Measurements from ENCODE around the gene COL18A1.
"Not testable (repeated sequence)": the region's sequence is repeated elsewhere in the genome, so short reads cannot be mapped to it uniquely, and the experiment has no call there.

Gene COL18A1

DNA sequence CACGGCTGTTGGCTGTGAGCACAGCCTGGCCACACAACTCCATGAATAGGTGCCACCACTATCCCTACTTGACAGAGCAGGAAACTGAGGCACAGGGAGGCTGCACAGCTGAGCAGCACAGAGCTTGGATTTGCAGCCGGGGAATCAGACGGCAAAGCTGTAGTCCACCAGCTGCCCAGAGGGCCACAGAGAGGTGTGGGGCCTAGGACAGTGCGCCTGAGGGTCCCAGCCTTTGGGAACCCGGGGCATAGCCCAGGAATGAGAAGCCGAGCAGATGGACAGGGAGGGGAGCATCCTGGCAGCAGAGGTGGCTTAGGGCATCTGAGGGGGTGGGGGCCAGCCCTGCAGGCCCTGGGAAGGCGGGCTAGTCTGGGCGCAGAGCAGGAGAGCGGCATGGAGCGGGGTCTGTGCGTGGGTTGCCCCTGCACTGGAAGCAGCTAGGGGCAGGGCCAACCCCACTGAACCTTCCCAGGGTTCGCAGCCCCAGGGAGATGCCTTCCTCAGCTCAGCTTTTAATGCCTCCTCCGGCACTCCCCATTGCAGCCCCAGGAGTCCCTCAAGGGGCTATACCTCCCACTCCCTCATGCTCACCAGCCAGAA, 46.2 kb upstream of the COL18A1 start:
- DNase-seq (ENCODE audit: low spot score): no peak
- TF ChIP-seq, protein P1, sequence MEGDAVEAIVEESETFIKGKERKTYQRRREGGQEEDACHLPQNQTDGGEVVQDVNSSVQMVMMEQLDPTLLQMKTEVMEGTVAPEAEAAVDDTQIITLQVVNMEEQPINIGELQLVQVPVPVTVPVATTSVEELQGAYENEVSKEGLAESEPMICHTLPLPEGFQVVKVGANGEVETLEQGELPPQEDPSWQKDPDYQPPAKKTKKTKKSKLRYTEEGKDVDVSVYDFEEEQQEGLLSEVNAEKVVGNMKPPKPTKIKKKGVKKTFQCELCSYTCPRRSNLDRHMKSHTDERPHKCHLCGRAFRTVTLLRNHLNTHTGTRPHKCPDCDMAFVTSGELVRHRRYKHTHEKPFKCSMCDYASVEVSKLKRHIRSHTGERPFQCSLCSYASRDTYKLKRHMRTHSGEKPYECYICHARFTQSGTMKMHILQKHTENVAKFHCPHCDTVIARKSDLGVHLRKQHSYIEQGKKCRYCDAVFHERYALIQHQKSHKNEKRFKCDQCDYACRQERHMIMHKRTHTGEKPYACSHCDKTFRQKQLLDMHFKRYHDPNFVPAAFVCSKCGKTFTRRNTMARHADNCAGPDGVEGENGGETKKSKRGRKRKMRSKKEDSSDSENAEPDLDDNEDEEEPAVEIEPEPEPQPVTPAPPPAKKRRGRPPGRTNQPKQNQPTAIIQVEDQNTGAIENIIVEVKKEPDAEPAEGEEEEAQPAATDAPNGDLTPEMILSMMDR (IDR thresholded peaks at IDR 0.05; ENCODE audit: borderline replicate concordance, control extremely low read depth, extremely low read depth, insufficient read depth, missing control alignments): no peak
- in situ Hi-C loops (cut with MboI; ENCODE audit: low sequenced_read_pairs, unreplicated experiment): no loop called here

- no peak for DNase-seq (ENCODE audit: low spot score)
- TF ChIP-seq, protein P1 (IDR thresholded peaks at IDR 0.05; ENCODE audit: borderline replicate concordance, control extremely low read depth, extremely low read depth, insufficient read depth, missing control alignments): no peak
- in situ Hi-C loops (cut with MboI; ENCODE audit: low sequenced_read_pairs, unreplicated experiment): no loop called here
Observed at GRCh38 chr21:45359451-45360217, 45.3 kb upstream of the COL18A1 start.

GRCh38 chr21:45361033-45361997, 43.6 kb upstream of the COL18A1 start:
- in situ Hi-C loops (cut with MboI; ENCODE audit: low sequenced_read_pairs, unreplicated experiment): no loop called here
- no peak for DNase-seq (ENCODE audit: low spot score)
- TF ChIP-seq, protein P1 (IDR thresholded peaks at IDR 0.05; ENCODE audit: borderline replicate concordance, control extremely low read depth, extremely low read depth, insufficient read depth, missing control alignments): no peak

DNA sequence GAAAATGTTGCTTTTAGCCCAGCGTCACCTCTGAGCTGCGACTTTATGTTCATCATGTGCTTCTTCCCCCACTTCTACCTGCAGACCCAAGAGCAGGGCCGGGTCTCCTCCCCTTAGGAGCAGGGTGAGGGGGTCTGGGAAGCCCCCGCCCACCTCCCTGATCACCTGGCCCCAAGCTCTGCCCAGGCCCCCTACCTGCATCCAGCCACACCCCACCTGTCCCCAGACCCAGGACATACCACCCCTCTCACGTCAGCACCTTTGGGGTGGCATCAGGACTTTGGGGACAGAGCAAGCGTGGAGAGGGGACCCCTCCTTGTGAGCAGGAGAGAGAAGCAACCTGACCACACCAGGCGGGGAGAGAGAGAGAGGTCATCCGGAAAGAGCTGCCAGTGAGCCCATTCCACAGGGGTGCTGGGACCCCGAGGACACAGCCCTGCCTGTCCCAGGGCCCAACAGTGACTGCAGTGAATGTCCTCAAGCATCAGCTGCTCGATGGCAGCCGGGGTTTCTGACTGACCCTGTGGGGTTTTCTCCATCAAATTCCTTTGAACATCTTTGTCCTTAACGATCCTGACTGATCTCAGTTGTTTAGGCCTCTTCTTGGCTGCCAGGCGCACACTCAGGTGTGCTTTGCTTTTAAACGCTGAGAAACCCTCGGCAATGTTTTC, 42.8 kb upstream of the COL18A1 start:
- in situ Hi-C loops (cut with MboI; ENCODE audit: low sequenced_read_pairs, unreplicated experiment): no loop called here
- TF ChIP-seq, protein P1 (IDR thresholded peaks at IDR 0.05; ENCODE audit: borderline replicate concordance, control extremely low read depth, extremely low read depth, insufficient read depth, missing control alignments): no peak
- no peak for DNase-seq (ENCODE audit: low spot score)

DNA sequence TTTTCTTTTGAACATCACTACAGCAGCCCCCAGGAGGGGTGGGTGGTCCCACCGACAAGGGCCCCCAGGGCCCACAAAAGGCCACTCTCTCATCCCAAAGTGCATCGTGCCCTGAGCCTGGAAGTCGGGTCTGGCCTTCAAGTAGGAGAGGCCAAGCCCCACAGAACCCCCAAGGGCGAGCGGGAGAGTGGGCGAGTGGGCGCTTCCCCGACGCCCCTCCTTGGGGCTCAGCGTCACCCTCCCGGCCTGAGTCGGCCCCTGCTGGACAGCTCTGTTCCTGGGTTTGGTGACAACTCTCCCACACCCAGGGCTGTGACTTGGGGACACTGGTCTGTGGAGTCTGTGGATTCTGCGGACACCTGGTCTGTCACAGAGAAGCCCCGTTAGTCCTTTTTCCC, 42.2 kb upstream of the COL18A1 start:
- TF ChIP-seq, protein P1 (IDR thresholded peaks at IDR 0.05; ENCODE audit: borderline replicate concordance, control extremely low read depth, extremely low read depth, insufficient read depth, missing control alignments): no peak
- in situ Hi-C loops (cut with MboI; ENCODE audit: low sequenced_read_pairs, unreplicated experiment): no loop called here
- no peak for DNase-seq (ENCODE audit: low spot score)

GRCh38 chr21:45363272-45363671, 41.7 kb upstream of the COL18A1 start:
- DNase-seq (ENCODE audit: low spot score); in situ Hi-C loops (cut with MboI; ENCODE audit: low sequenced_read_pairs, unreplicated experiment): not testable (repeated sequence)
